ENCODE measurements around the gene AP2A1.
A peak's percentile ranks its signal among the peaks of the same experiment; 100 is the strongest.
"Not testable (repeated sequence)": the region's sequence is repeated elsewhere in the genome, so short reads cannot be mapped to it uniquely, and the experiment has no call there.

The AP2A1 gene

GRCh38 chr19:49814010-49814409, 47.2 kb downstream of the AP2A1 start:
- peak; percentile 49 for DNase-seq

GRCh38 chr19:49816590-49816989, 49.8 kb downstream of the AP2A1 start:
- DNase-seq: no peak

GRCh38 chr19:49817964-49818648, 51.3 kb downstream of the AP2A1 start, which contains the start of gene MED25:
TSS of gene MED25 (plus strand) at chr19:49818289. CDS start at chr19:49818342, 53 bp downstream.
- peak; percentile 97 for DNase-seq

GRCh38 chr19:49818649-49819370, 52.0 kb downstream of the AP2A1 start:
- no peak for DNase-seq

GRCh38 chr19:49819452-49820115, 52.8 kb downstream of the AP2A1 start:
- not testable (repeated sequence) for DNase-seq

- peak; percentile 81 for DNase-seq
Observed at GRCh38 chr19:49820125-49820524, 53.3 kb downstream of the AP2A1 start.

GRCh38 chr19:49823472-49823871, 56.7 kb downstream of the AP2A1 start:
- DNase-seq: peak; percentile 98

- no peak for DNase-seq
Observed at GRCh38 chr19:49824662-49825061, 57.9 kb downstream of the AP2A1 start.

GRCh38 chr19:49827034-49827433, 60.2 kb downstream of the AP2A1 start:
- no peak for DNase-seq

- no peak for DNase-seq
Observed at GRCh38 chr19:49829200-49829599, 62.4 kb downstream of the AP2A1 start.

- DNase-seq: no peak
Observed at GRCh38 chr19:49829721-49830120, 62.9 kb downstream of the AP2A1 start.

GRCh38 chr19:49830766-49831165, 64.0 kb downstream of the AP2A1 start:
- no peak for DNase-seq

GRCh38 chr19:49831592-49831991, 64.8 kb downstream of the AP2A1 start:
- DNase-seq: no peak

- no peak for DNase-seq
Observed at GRCh38 chr19:49832556-49832955, 65.8 kb downstream of the AP2A1 start.

- DNase-seq: no peak
Observed at GRCh38 chr19:49833599-49833998, 66.8 kb downstream of the AP2A1 start.

- DNase-seq: no peak
Observed at GRCh38 chr19:49835562-49835961, 68.8 kb downstream of the AP2A1 start.

GRCh38 chr19:49836176-49837008, 69.6 kb downstream of the AP2A1 start:
- no peak for DNase-seq

- DNase-seq: no peak
Observed at GRCh38 chr19:49837009-49837310, 70.2 kb downstream of the AP2A1 start.

GRCh38 chr19:49837425-49837824, 70.6 kb downstream of the AP2A1 start:
- DNase-seq: no peak

GRCh38 chr19:49838885-49839588, 72.2 kb downstream of the AP2A1 start:
- no peak for DNase-seq

- no peak for DNase-seq
Observed at GRCh38 chr19:49839713-49840112, 72.9 kb downstream of the AP2A1 start.

GRCh38 chr19:49840321-49840720, 73.5 kb downstream of the AP2A1 start:
- DNase-seq: no peak
